IPS DF 19.7 (cell line): Measurements from ENCODE around the gene RPL7L1.
"Not testable (repeated sequence)": the region's sequence is repeated elsewhere in the genome, so short reads cannot be mapped to it uniquely, and the experiment has no call there.

Source experiments
- DNase-seq: peaks from one replicate; pipeline ENCODE4 v3.0.0-alpha.2; 2013; ENCODE audit warnings: low read depth, low spot score

Gene RPL7L1

DNA sequence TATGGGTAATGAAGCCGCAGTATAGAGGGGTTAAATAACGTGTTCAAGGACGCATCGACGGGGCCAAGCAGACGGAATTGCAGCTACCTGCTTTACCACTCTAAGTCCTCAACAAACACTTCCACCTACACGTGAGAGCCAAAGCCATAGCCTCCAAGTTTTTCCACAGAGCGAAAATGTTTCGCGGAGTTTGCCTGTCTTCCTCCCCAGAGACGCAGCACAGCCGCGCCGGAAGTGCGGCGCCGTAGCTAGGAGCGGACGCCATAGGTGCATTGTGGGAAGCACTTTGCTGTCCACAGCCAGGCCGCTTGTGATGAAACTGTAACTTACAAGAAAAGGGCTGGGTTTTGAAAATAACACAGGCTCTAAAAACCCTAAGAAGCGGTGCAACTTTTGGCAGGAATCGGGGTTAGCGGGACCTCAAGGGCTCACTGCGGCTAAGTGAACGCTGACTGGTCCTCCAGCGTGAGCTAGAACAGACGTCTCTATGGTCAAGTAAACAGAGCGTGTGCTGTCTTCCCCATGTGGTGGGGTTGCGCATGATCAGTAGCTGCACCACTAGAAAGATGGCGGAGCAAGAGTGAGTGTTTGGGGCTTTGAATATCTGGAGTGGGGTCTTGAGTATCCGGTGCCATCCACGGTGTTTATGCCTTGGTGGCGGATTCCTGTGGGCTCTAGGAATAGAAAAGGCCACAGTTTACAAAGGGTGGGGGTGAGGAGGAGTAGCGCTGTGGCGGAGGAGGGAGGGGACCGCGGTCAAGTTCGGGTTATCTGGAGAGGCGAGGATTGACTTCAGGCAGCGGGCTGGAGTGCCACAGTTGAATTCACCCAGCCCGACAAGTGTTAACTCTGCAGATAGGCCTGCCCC, at the start of gene RPL7L1:
RPL7L1 (plus strand) TSS at position 245 of the 868 bp plus-strand sequence; CDS start at position 540, 295 bp downstream.
- DNase-seq, result no peak

GRCh38 chr6:42831237-42831636, 48.2 kb upstream of the RPL7L1 start:
- DNase-seq, result no peak

DNA sequence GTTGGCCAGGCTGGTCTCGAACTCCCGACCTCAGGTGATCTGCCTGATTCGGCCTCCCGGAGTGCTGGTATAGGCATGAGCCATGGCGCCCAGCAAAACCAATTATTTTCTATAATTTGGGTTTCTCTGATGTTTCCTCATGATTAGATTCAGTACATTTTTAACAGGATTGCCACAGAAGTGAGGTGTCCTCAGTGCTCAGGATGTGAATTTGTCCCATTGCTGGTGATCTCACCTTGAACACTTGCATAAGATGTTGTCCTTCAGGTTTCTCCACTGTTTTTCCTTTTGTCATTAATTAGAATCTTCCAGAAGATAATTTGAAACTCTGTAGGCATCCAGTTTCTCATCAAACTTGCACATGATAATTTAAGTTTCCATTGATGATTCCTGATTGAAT, 45.4 kb upstream of the RPL7L1 start:
- DNase-seq, result no peak

DNA sequence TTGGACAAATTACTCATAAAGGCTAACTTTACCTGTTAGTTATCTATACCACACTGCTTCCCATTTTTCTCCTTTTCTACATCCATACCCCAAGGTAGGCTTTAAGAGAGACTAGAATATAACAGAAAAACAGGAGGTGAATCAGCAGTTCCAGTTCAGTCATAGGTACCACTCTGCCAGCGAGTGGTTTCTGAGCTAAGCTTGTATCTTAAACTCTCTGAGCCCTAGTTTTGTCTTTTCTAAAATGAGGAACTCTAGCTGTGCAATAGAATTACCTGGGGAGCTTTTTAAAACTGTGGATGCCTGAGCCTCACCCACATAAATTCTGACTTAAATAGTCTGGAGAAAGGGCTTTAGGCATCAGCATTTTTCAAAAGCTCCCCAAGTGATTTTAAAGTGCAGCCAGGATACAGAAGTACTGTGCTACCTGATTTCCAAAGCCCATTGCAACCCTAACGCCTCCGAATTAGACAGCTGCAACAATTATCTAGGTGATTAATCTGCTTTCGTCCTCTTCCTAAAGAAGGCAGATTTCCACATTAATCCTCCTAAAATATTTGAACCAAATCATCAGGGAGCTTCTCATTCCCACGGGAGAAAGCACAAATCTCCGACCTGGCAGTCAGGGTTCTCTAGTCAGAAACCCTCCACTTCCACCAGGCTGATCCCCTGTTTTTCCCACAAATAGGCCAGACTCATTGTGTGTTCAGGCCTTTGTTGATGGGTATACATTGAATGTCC, 37.4 kb upstream of the RPL7L1 start:
- no peak for DNase-seq

GRCh38 chr6:42845327-42845694, 34.1 kb upstream of the RPL7L1 start:
- no peak for DNase-seq

DNA sequence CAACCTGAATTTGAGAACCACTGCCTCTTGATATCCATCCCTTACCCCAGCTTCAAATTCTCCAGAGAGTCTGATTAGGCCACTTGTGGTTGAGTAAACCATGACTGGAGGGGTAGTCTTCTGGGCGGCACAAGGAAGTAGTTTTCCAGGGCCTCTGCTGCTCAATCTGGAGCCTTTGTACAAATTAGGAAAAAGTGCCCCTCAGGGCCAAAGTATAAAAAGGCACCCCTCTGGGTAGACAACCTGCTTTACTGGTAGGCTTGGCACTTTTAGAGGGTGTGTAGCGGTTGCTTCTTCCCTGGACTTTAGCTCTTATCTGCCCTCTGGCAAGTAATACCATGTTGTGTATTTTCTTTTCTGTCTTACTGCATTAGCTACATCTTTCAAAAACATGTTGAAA, 32.9 kb upstream of the RPL7L1 start:
- no peak for DNase-seq

- no peak for DNase-seq
Observed at GRCh38 chr6:42848700-42849099, 30.7 kb upstream of the RPL7L1 start.

DNA sequence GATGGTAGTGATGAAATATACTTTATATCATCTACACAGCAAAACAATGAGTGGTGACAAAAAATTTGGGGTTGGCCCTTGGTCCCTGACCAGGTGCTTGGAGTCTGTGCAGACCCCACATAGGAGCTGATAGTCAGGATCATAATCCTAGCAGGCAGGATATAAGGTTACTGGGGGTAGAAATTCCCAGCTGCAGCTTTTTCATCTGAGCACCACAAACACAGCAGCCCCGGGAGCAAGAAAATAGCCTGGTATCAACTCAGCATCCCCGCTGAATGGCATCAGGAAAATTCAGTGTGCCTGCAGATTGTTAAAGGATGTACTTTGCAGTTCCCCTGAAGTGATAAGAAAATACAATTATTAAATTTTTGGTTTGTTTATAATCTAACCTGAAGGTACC, 27.8 kb upstream of the RPL7L1 start:
- DNase-seq, result no peak

- no peak for DNase-seq
Observed at GRCh38 chr6:42860036-42860435, 19.4 kb upstream of the RPL7L1 start.

DNA sequence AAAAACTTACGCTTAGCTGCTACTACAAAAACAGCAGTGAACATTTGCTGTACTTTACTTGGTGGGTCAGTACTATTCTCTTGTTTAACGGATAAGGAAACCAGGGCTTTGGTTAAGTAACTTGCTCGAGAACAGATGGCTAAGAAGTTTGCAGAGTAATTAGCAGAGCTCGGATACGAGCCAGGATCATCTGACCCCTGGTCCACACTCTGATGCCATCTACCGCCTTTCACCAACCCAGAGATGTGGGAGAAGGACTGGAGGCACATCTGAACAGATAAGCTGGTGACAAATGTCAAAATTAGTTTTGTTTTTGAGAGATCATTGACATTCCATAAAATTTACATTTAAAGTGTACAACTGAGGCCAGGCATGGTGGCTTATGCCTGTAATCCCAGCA, 18.9 kb upstream of the RPL7L1 start:
- DNase-seq, result no peak

GRCh38 chr6:42864602-42865001, 14.8 kb upstream of the RPL7L1 start:
- DNase-seq, result no peak

GRCh38 chr6:42870145-42870936, 9.1 kb upstream of the RPL7L1 start:
- DNase-seq, result no peak

GRCh38 chr6:42871711-42872110, 7.7 kb upstream of the RPL7L1 start:
- no peak for DNase-seq

- DNase-seq, result no peak
Observed at GRCh38 chr6:42873313-42873712, 6.1 kb upstream of the RPL7L1 start.

DNA sequence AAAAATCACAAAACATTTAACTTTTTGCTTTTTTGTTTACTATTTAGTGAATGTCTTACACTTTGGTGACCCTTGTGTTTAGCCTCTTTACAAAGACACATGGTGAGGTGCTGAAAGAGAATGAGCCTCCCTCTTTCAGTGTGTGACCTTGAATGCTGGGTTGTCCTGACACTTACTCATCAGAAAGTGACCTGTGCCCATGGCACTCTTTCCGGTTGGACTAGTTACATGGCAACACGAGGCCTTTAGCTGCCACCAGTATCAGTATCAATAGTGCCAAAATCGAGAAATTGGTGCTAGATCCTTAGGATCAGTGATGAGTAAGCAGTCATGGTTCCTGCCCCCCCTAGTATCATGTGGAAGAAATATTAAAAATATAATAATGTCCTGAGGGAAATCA, 1.7 kb upstream of the RPL7L1 start:
- DNase-seq, result no peak

- DNase-seq, result not testable (repeated sequence)
Observed at GRCh38 chr6:42880240-42880817, 913 bp downstream of the RPL7L1 start.

GRCh38 chr6:42880871-42881270, 1.5 kb downstream of the RPL7L1 start:
- not testable (repeated sequence) for DNase-seq

- no peak for DNase-seq
Observed at GRCh38 chr6:42885702-42886101, 6.3 kb downstream of the RPL7L1 start.

- DNase-seq, result not testable (repeated sequence)
Observed at GRCh38 chr6:42888201-42888600, 8.8 kb downstream of the RPL7L1 start.

DNA sequence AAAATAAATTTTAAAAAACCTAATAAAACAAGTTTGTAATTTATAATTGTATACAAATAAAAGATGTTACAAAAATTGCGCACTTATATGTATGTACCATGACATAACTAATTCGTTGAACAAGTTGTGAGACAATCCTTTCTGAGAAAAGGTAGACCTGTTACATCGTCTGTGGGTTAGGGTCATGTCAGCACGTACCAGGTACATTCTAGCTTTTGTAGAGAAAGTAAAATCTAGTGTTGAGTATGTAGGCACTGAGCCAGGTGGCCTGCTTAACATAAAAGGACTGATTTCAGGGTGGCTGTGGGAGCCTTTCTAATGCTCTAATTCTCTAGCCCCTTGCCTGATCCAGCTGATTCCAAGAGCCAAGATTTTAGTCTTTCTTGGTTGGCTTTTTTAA, 10.4 kb downstream of the RPL7L1 start:
- DNase-seq, result no peak

- peak; percentile 93 for DNase-seq
Observed at GRCh38 chr6:42890311-42891198, 11.1 kb downstream of the RPL7L1 start.
